Adrenal gland (tissue), 12 donors: ENCODE measurements around the gene IRF9. TPM values are rescaled to one million over a fixed set of nuclear protein-coding genes. Genes with fewer than 3 reads are reported as not detected.

ENCODE experiments used
- DNase-seq, 7 donors: peaks; one replicate each; pipeline ENCODE4 v3.0.0-alpha.2; 2019 to 2020
- H3K27ac ChIP-seq, 5 donors: fragments of 200-600 bp; sonication (generic) in 4 of 5; 1 replicate in 3 of 5; 2 replicates in 2 of 5; pipeline versions ENCODE4 v1.5.1 to v1.8.0; 2016 to 2020; ENCODE audit warnings: mild to moderate bottlenecking in 1 of 5
- H3K27me3 ChIP-seq: fragments of 200-600 bp; 2 replicates; pipeline ENCODE4 v1.8.0; 2021
- H3K36me3 ChIP-seq, 2 donors: fragments of 200-600 bp; replicated peaks in 1 of 2; 1 replicate in 1 of 2; 2 replicates in 1 of 2; pipeline versions ENCODE4 v1.5.1 to v1.8.0; 2018 to 2022
- H3K4me1 ChIP-seq, 2 donors: fragments of 200-600 bp; replicated peaks in 1 of 2; 1 replicate in 1 of 2; 2 replicates in 1 of 2; pipeline versions ENCODE4 v1.5.1 to v1.8.0; 2018 to 2021
- H3K4me3 ChIP-seq, 4 donors: fragments of 200-600 bp; sonication (generic) in 3 of 4; one replicate each; pipeline ENCODE4 v1.5.1; 2016 to 2018
- H3K9me3 ChIP-seq, 3 donors: fragments of 200-600 bp; sonication (generic) in 1 of 3; replicated peaks in 1 of 3; 1 replicate in 2 of 3; 2 replicates in 1 of 3; pipeline versions ENCODE4 v1.5.1 to v1.8.0; 2016 to 2021
- POLR2A ChIP-seq, 2 donors: fragments of 450-650 bp; IDR thresholded peaks; one replicate each; pipeline ENCODE4 v1.6.1; 2017; ENCODE audit warnings: antibody characterized with exemption in 2 of 2, mild to moderate bottlenecking in 2 of 2, moderate library complexity in 1 of 2
- WGBS, 4 donors: extraction: QIAGEN DNeasy Blood & Tissue Kit in 2 of 4; methylation state at CpG; one replicate each; pipeline versions ENCODE4 v1.1.5 to v1.1.7; 2013 to 2017; 5-methylcytosine and 5-hydroxymethylcytosine counted together
- intact Hi-C, 2 donors: fragments of 100-400 bp; cut with DNase I; formaldehyde crosslinking; loops; one replicate each; pipeline versions ENCODE4 v1.14.1 to v1.15.0; 2022 to 2023
- polyA plus RNA-seq, 3 donors: library from polyadenylated mRNA; stranded (reverse); fragments of 200-250 nt in 2 of 3; fragments of 350-450 nt in 1 of 3; fragmentation: Illumina TruSeq in 1 of 3; extraction: RNeasy Lipid Tissue Mini Kit (QIAGEN cat#74804) in 1 of 3; gene quantifications; one replicate each; pipeline ENCODE4 v1.2.3, GENCODE V29; 2013 to 2014
- total RNA-seq, 9 donors: library from RNA; depleted of rRNA in 4 of 9; stranded (reverse); fragments of >200 nt in 4 of 9; fragments of 120-200 nt in 1 of 9; fragmentation: NEBNext Ultra II Directional in 1 of 9; extraction: Animal tissue kit (Norgen Biotek cat#: 25700) in 1 of 9; gene quantifications; one replicate each; pipeline versions ENCODE4 v1.1.0 to v1.2.4, GENCODE V29; 2013 to 2023
- TF ChIP-seq, protein P1 (sequence below), 6 experiments: fragments of 450-650 bp in 4 of 6; fragments of 200-600 bp in 2 of 6; sonication (generic) in 1 of 6; IDR thresholded peaks; 1 replicate in 5 of 6; 2 replicates in 1 of 6; pipeline versions ENCODE4 v1.5.1 to v1.8.0; 2016 to 2021; ENCODE audit warnings: antibody characterized with exemption in 6 of 6, mild to moderate bottlenecking in 2 of 6, moderate library complexity in 1 of 6
- donor health status: healthy with polysubstance abuse.
- donor health status: Bipolar disorder and iron deficiency.
- donor health status: DM: yes; HTN: yes; CAD: no.
- donor health status: DM: no; HTN: no; CAD: no.
- donor health status: DM: no; HTN: no; CAD: no.
- donor health status: DM: yes; HTN: yes; CAD: no.

The IRF9 gene
- total and polyA plus RNA-seq, 12 donors: 32.4 to 151 (median 103) TPM

DNA sequence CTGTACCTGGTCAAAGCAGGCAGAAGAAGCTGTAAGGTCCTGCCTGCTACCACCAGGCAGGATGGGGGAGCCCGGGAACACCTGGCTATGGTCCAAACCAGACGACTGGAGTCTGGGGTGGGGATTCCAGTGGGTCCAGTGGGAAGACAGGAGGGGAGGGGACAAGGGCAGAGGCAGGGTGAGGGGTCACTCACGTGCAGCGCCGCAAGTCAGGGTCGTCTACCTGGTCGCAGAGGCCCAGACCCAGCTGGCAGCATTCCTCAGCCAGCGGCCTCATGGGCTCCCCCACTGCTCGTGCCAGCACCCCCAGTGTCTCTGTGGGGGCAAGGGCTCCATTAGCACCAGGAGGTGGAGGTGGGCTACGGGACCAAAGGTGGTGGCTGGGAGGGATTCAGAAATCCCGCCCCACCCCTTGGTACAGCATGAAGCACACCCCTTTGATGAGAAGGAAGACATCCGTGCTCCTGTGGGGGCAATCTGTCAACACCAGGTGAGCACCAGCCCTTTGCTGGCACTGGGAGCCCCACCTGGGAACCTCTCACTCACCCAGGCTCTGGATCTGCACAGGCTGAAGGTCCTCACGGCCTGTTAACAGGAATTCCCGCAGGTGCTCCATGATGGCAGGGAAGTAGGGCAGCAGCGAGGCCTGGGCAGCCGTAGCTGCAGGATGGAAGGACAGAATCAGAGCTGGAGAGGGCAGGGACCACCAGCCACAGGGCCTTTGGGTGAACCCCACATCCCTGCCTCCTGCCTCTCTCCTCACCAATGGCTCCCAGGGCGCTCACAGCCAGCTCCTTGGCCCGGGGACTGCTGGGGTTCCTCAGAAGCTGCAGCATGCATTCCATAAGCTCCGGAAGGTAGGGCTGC lies 23.3 kb downstream of the IRF9 start:
- intact Hi-C loops: no loop called here
- H3K27ac ChIP-seq: no peak overlapping the region
- no peaks in the 10 kb centered on the region for H3K9me3 ChIP-seq
- no peak for TF ChIP-seq POLR2A (IDR thresholded peaks at IDR 0.05)
- TF ChIP-seq, protein P1, sequence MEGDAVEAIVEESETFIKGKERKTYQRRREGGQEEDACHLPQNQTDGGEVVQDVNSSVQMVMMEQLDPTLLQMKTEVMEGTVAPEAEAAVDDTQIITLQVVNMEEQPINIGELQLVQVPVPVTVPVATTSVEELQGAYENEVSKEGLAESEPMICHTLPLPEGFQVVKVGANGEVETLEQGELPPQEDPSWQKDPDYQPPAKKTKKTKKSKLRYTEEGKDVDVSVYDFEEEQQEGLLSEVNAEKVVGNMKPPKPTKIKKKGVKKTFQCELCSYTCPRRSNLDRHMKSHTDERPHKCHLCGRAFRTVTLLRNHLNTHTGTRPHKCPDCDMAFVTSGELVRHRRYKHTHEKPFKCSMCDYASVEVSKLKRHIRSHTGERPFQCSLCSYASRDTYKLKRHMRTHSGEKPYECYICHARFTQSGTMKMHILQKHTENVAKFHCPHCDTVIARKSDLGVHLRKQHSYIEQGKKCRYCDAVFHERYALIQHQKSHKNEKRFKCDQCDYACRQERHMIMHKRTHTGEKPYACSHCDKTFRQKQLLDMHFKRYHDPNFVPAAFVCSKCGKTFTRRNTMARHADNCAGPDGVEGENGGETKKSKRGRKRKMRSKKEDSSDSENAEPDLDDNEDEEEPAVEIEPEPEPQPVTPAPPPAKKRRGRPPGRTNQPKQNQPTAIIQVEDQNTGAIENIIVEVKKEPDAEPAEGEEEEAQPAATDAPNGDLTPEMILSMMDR (IDR thresholded peaks at IDR 0.05): no peak
- peaks cover 0 to 71% of the 10 kb centered on the region in 2 donors for H3K36me3 ChIP-seq
- DNase-seq: no peak
- H3K27me3 ChIP-seq: no peaks in the 10 kb centered on the region
- WGBS, 4 donors: 66 to 90% (median 88%) methylated on average over 3 to 19 of the region's 19 CpGs
- H3K4me1 ChIP-seq: peaks cover 23 to 35% of the 10 kb centered on the region in 2 donors
- no peak overlapping the region for H3K4me3 ChIP-seq

DNA sequence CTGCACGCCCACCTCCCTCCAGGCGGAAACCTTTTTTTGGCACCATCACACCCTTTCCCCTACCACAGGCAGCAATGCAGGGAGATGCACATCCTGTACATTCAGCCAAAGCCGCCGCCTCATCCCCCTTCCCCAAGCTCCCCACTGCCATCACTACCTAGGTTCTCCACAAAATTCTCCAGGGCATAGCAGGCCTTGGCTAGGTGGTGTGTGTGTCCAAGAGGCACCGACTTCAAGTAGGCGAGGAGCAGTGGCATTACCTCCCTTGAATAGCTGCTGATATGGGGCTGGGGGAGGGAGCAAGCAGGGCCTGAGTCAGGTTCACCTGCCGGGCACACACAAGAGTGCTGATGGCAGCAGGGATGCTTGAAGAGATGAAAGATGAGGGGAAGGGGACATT lies 24.0 kb downstream of the IRF9 start:
- no peak for DNase-seq
- intact Hi-C loops: no loop called here
- no peak overlapping the region for H3K4me3 ChIP-seq
- 91 to 94% (median 93%) methylated on average over 5 to 7 of the region's 7 CpGs for WGBS, 4 donors
- no peaks in the 10 kb centered on the region for H3K9me3 ChIP-seq
- H3K36me3 ChIP-seq: peaks cover 0 to 70% of the 10 kb centered on the region in 2 donors
- no peak for TF ChIP-seq POLR2A (IDR thresholded peaks at IDR 0.05)
- TF ChIP-seq, protein P1 (IDR thresholded peaks at IDR 0.05): no peak
- peaks cover 16 to 29% of the 10 kb centered on the region in 2 donors for H3K4me1 ChIP-seq
- H3K27me3 ChIP-seq: no peaks in the 10 kb centered on the region
- H3K27ac ChIP-seq: no peak overlapping the region

DNA sequence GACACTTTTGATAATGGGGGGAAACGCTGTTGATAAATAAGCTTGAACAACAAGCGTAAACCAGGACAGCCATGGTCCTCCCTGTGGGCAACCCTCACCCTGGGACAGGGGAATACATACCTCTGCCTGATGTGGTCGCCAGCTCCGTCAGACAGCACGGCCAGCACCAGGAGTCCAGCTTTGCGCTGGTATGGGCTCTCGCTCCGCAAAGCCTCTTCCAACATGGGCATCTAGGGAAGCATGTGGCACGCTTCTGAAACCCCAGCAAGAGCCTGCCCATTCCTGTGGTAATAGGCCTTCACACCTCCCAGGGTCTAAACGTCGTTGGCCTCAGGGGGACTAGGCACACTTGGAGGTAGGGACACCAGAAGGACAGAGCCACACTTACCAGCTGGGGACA lies 24.7 kb downstream of the IRF9 start:
- Histone ChIP-seq H3K4me3 (no peak overlapping the region), H3K9me3 (no peaks in the 10 kb centered on the region), H3K27ac (no peak overlapping the region), H3K4me1 (peaks cover 9 to 22% of the 10 kb centered on the region in 2 donors), H3K36me3 (peaks cover 0 to 68% of the 10 kb centered on the region in 2 donors), H3K27me3 (no peaks in the 10 kb centered on the region)
- no peak for TF ChIP-seq POLR2A (IDR thresholded peaks at IDR 0.05)
- TF ChIP-seq, protein P1 (IDR thresholded peaks at IDR 0.05): no peak
- DNase-seq: no peak
- intact Hi-C loops: no loop called here
- 87 to 91% (median 90%) methylated on average over 2 to 11 of the region's 11 CpGs for WGBS, 4 donors

DNA sequence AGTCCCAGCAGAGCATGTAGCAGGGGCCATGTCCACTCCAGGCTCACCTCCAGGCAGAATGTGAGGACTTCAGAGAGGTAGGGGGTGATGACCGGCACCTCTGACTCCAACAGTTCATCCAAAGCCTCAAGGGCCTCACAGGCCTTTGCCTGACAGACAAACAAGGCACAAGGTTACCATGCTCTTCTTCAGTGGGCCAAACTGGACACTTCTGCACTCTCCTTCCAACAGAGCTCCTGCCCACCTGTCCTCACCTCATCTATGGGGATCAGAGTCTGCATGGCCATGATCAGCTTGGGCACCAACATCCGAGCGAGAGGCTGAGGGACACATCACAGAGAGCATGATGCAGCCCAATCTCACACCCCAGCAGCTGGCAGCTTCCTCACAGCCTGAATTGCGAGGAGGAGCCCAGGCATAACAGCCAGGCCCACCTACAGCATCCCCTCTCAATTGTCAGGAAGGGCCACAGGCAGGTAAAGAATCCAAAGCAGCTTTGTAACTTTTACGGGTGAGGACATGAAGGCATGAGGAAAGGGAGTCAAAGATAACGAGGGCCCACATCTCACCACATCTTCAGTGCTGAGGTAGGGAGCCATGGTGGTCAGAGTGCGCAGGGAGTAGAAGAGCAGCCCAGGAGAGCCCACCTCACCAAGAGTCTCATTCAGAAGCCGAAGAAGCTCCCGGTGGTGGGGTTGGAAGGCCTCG lies 25.9 kb downstream of the IRF9 start:
- 90 to 95% (median 93%) methylated on average over 9 to 10 of the region's 10 CpGs for WGBS, 4 donors
- no peaks in the 10 kb centered on the region for H3K27me3 ChIP-seq
- no peak overlapping the region for H3K4me3 ChIP-seq
- peaks cover 9 to 17% of the 10 kb centered on the region in 2 donors for H3K4me1 ChIP-seq
- no peak overlapping the region for H3K27ac ChIP-seq
- H3K36me3 ChIP-seq: peaks cover 0 to 65% of the 10 kb centered on the region in 2 donors
- intact Hi-C loops: no loop called here
- TF ChIP-seq, protein P1 (IDR thresholded peaks at IDR 0.05): no peak
- no peak for TF ChIP-seq POLR2A (IDR thresholded peaks at IDR 0.05)
- DNase-seq: no peak
- H3K9me3 ChIP-seq: no peaks in the 10 kb centered on the region
